Keratinocyte (primary cell): ENCODE data around the gene VPS37B. TPM values are rescaled to one million over a fixed set of nuclear protein-coding genes. Genes with fewer than 3 reads are reported as not detected.

Experiments used
- DNase-seq: peaks from one replicate; pipeline ENCODE4 v3.0.0-alpha.2; 2011; ENCODE audit warnings: low read depth, missing footprints, low spot score
- FAIRE-seq: peaks from 2 replicates; lab custom pipeline; 2011; peaks lifted over from hg19 to GRCh38; lab: Jason Lieb, UNC
- H2AFZ ChIP-seq: 2 replicates; pipeline ENCODE4 v1.6.0; 2012; ENCODE audit warnings: low read length, control low read depth, inconsistent platforms; ENCODE audit not compliant: control insufficient read depth
- H3K27ac ChIP-seq: 2 replicates; pipeline ENCODE4 v1.5.1; 2011; ENCODE audit warnings: low read length; ENCODE audit not compliant: control insufficient read depth, insufficient read depth
- H3K27me3 ChIP-seq: 3 replicates; pipeline ENCODE4 v1.6.0; 2011; ENCODE audit warnings: low read length; ENCODE audit not compliant: control insufficient read depth, insufficient read depth; ENCODE audit errors: extremely low read depth
- H3K36me3 ChIP-seq, 2 experiments: 2 replicates in 1 of 2; 3 replicates in 1 of 2; pipeline ENCODE4 v1.5.1; 2011; ENCODE audit warnings: low read length in 2 of 2, mild to moderate bottlenecking in 1 of 2; ENCODE audit not compliant: control insufficient read depth in 2 of 2, insufficient read depth in 2 of 2; ENCODE audit errors: extremely low read depth in 1 of 2
- H3K4me1 ChIP-seq: 3 replicates; pipeline ENCODE4 v1.5.1; 2011; ENCODE audit warnings: low read length; ENCODE audit not compliant: control insufficient read depth, insufficient read depth; ENCODE audit errors: extremely low read depth
- H3K4me2 ChIP-seq: 3 replicates; pipeline ENCODE4 v1.6.0; 2011; ENCODE audit warnings: low read depth, low read length; ENCODE audit not compliant: control insufficient read depth, insufficient read depth; ENCODE audit errors: extremely low read depth
- H3K4me3 ChIP-seq, 3 experiments: fragments of 200-600 bp in 1 of 3; sonication (generic) in 1 of 3; 2 replicates in 2 of 3; 3 replicates in 1 of 3; pipeline ENCODE4 v1.5.1; 2011 to 2016; ENCODE audit warnings: low read length in 3 of 3, mild to moderate bottlenecking in 3 of 3, control low read depth in 2 of 3, inconsistent platforms in 1 of 3, low read depth in 1 of 3, mixed read lengths in 1 of 3, mixed run types in 1 of 3, moderate library complexity in 1 of 3; ENCODE audit not compliant: control insufficient read depth in 2 of 3, insufficient read depth in 2 of 3; ENCODE audit errors: extremely low read depth in 1 of 3
- H3K79me2 ChIP-seq: 2 replicates; pipeline ENCODE4 v1.6.0; 2012; ENCODE audit warnings: low read length; ENCODE audit not compliant: control insufficient read depth, insufficient read depth
- H3K9ac ChIP-seq: 3 replicates; pipeline ENCODE4 v1.6.0; 2011; ENCODE audit warnings: low read length; ENCODE audit not compliant: control insufficient read depth, insufficient read depth; ENCODE audit errors: extremely low read depth
- H3K9me1 ChIP-seq: 3 replicates; pipeline ENCODE4 v1.6.0; 2011; ENCODE audit warnings: low read length; ENCODE audit not compliant: control insufficient read depth, insufficient read depth; ENCODE audit errors: extremely low read depth
- H3K9me3 ChIP-seq: 2 replicates; pipeline ENCODE4 v1.5.1; 2012; ENCODE audit warnings: low read depth, low read length; ENCODE audit not compliant: control insufficient read depth
- H4K20me1 ChIP-seq: 3 replicates; pipeline ENCODE4 v1.6.0; 2011; ENCODE audit warnings: low read length; ENCODE audit not compliant: control insufficient read depth, insufficient read depth; ENCODE audit errors: extremely low read depth
- EZH2 ChIP-seq: IDR thresholded peaks from one replicate; pipeline ENCODE4 v1.6.1; 2012; ENCODE audit warnings: inconsistent platforms, mild to moderate bottlenecking, low read length, moderate library complexity
- dilution Hi-C: fragments of 300-500 bp; cut with MboI; formaldehyde crosslinking; loops from one replicate; pipeline ENCODE4 v1.7.0; 2020; ENCODE audit warnings: low sequenced_read_pairs; ENCODE audit not compliant: extremely low pct_ligation_motif_present
- polyA plus RNA-seq, 5 experiments: library from polyadenylated mRNA; depleted of rRNA in 3 of 5; stranded (reverse) in 3 of 5; stranded (forward) in 1 of 5; unstranded in 1 of 5; fragments of >200 nt; gene quantifications; 1 replicate in 1 of 5; 2 replicates in 3 of 5; 3 replicates in 1 of 5; pipeline versions ENCODE4 v1.2.1 to v1.2.3, GENCODE V29; 2011 to 2012; ENCODE audit warnings: missing spikeins in 2 of 5, low read depth in 1 of 5, low replicate concordance in 1 of 5
- TF ChIP-seq, protein P1 (sequence below), 3 experiments: IDR thresholded peaks in 1 of 3; conservative IDR thresholded peaks in 1 of 3; optimal IDR thresholded peaks in 1 of 3; 2 replicates in 2 of 3; 3 replicates in 1 of 3; pipeline versions ENCODE3 to v1.5.1; 2011; ENCODE audit warnings: low read length in 3 of 3, mild to moderate bottlenecking in 3 of 3, moderate library complexity in 2 of 3, control low read depth in 1 of 3, inconsistent platforms in 1 of 3; ENCODE audit not compliant: insufficient read depth in 2 of 3; ENCODE audit errors: extremely low read depth in 1 of 3

The VPS37B gene
- polyA plus RNA-seq, 1 donor (not counting 4 experiments of a cell fraction or from before 2014, with no cell fraction given): 34.1 TPM

DNA sequence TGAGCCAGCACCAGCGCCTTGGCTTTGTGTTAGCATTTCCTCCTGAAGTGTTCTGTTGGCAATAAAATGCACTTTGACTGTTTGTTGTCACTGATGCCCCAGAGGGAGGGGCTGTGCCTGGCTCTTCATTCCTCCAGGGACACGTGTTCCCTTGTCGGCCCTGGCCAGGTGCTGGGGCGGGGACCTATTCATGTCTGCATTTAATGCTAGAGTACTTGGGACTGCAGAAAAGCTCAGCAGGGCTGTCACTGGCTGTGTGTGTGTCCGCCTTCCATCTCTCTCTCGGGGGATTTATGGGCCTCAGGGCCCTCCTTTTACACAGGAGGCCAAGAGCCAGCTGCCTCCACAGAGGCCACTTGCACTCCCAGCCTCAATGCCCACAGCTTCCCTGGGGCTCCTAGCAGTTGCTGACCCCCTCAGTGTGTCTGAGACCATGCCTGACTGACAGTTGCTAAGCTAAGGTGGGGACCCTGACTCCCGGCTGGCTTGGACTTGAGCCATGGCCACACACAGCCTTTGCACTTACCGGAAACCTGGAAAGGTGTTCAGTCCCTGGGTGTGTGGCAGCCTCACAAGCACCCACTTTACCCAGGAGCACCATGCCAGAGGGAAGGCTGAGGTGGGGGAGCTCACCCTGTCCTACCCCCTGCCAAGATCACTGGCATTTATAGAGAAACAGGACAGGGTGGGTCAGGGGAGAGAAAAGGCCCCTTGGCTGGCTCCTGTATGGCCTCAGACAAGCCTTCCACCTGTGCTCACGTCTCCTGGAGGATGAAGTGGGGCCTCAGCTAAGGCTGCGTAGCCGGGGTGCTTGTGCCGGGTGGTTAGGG is 32.8 kb downstream of the VPS37B start:
- peaks cover 24% of the 10 kb centered on the region for H3K4me1 ChIP-seq
- H3K9me1 ChIP-seq: no peaks in the 10 kb centered on the region
- no peaks in the 10 kb centered on the region for H4K20me1 ChIP-seq
- peak overlapping the region; percentile 41 for H3K4me2 ChIP-seq
- no peaks in the 10 kb centered on the region for H3K27me3 ChIP-seq
- peaks cover 19% of the 10 kb centered on the region for H3K79me2 ChIP-seq
- no peak for DNase-seq
- no peak for FAIRE-seq
- TF ChIP-seq EZH2: no peak
- TF ChIP-seq, protein P1, sequence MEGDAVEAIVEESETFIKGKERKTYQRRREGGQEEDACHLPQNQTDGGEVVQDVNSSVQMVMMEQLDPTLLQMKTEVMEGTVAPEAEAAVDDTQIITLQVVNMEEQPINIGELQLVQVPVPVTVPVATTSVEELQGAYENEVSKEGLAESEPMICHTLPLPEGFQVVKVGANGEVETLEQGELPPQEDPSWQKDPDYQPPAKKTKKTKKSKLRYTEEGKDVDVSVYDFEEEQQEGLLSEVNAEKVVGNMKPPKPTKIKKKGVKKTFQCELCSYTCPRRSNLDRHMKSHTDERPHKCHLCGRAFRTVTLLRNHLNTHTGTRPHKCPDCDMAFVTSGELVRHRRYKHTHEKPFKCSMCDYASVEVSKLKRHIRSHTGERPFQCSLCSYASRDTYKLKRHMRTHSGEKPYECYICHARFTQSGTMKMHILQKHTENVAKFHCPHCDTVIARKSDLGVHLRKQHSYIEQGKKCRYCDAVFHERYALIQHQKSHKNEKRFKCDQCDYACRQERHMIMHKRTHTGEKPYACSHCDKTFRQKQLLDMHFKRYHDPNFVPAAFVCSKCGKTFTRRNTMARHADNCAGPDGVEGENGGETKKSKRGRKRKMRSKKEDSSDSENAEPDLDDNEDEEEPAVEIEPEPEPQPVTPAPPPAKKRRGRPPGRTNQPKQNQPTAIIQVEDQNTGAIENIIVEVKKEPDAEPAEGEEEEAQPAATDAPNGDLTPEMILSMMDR (optimal IDR thresholded peaks at IDR 0.05 in 1 of 3, IDR thresholded peaks at IDR 0.05 in 1 of 3, conservative IDR thresholded peaks at IDR 0.05 in 1 of 3; ENCODE audit: extremely low read depth in 1 of 3, insufficient read depth in 2 of 3, low read length in 3 of 3): no peak
- no peak overlapping the region for H3K27ac ChIP-seq
- no peak overlapping the region for H2AFZ ChIP-seq
- no peaks in the 10 kb centered on the region for H3K9me3 ChIP-seq
- dilution Hi-C loops: no loop called here
- H3K4me3 ChIP-seq: no peak overlapping the region
- peaks cover 25 to 38% of the 10 kb centered on the region in 2 experiments for H3K36me3 ChIP-seq
- H3K9ac ChIP-seq: peak overlapping the region; percentile 14

GRCh38 chr12:122862110-122862634 is 33.8 kb downstream of the VPS37B start:
- Histone ChIP-seq H3K9me1 (no peaks in the 10 kb centered on the region), H3K4me2 (no peak overlapping the region), H3K4me1 (peaks cover 16% of the 10 kb centered on the region), H3K27me3 (no peaks in the 10 kb centered on the region), H3K9ac (no peak overlapping the region), H3K27ac (peak overlapping the region; percentile 26), H3K4me3 (no peak overlapping the region), H3K79me2 (peaks cover 19% of the 10 kb centered on the region), H2AFZ (no peak overlapping the region), H3K9me3 (no peaks in the 10 kb centered on the region), H3K36me3 (peaks cover 25 to 41% of the 10 kb centered on the region in 2 experiments), H4K20me1 (no peaks in the 10 kb centered on the region)
- dilution Hi-C loops: no loop called here
- DNase-seq (no peak), FAIRE-seq (no peak)
- TF ChIP-seq, protein P1 (optimal IDR thresholded peaks at IDR 0.05 in 1 of 3, IDR thresholded peaks at IDR 0.05 in 1 of 3, conservative IDR thresholded peaks at IDR 0.05 in 1 of 3; ENCODE audit: extremely low read depth in 1 of 3, insufficient read depth in 2 of 3, low read length in 3 of 3): no peak
- no peak for TF ChIP-seq EZH2
